ENCODE results near the gene CHST1.

CHST1 gene

GRCh38 chr11:45625611-45626010 lies 39.8 kb downstream of the CHST1 start:
- TF ChIP-seq CTCF (IDR thresholded peaks at IDR 0.05; ENCODE audit: borderline replicate concordance, control extremely low read depth, extremely low read depth, insufficient read depth, missing control alignments), result no peak
- in situ Hi-C loops (cut with MboI; ENCODE audit: low sequenced_read_pairs, unreplicated experiment), result no loop called here
- DNase-seq (ENCODE audit: low spot score), result no peak

- no peak for DNase-seq (ENCODE audit: low spot score)
- no peak for TF ChIP-seq CTCF (IDR thresholded peaks at IDR 0.05; ENCODE audit: borderline replicate concordance, control extremely low read depth, extremely low read depth, insufficient read depth, missing control alignments)
- in situ Hi-C loops (cut with MboI; ENCODE audit: low sequenced_read_pairs, unreplicated experiment), result no loop called here
Observed at GRCh38 chr11:45624095-45624494, 41.3 kb downstream of the CHST1 start.

- in situ Hi-C loops (cut with MboI; ENCODE audit: low sequenced_read_pairs, unreplicated experiment), result no loop called here
- no peak for TF ChIP-seq CTCF (IDR thresholded peaks at IDR 0.05; ENCODE audit: borderline replicate concordance, control extremely low read depth, extremely low read depth, insufficient read depth, missing control alignments)
- no peak for DNase-seq (ENCODE audit: low spot score)
Observed at GRCh38 chr11:45622861-45623260, 42.6 kb downstream of the CHST1 start.

- in situ Hi-C loops (cut with MboI; ENCODE audit: low sequenced_read_pairs, unreplicated experiment), result no loop called here
- DNase-seq (ENCODE audit: low spot score), result no peak
- TF ChIP-seq CTCF (IDR thresholded peaks at IDR 0.05; ENCODE audit: borderline replicate concordance, control extremely low read depth, extremely low read depth, insufficient read depth, missing control alignments), result no peak
Observed at GRCh38 chr11:45622283-45622682, 43.1 kb downstream of the CHST1 start.

GRCh38 chr11:45621588-45621987 lies 43.8 kb downstream of the CHST1 start:
- in situ Hi-C loops (cut with MboI; ENCODE audit: low sequenced_read_pairs, unreplicated experiment), result no loop called here
- TF ChIP-seq CTCF (IDR thresholded peaks at IDR 0.05; ENCODE audit: borderline replicate concordance, control extremely low read depth, extremely low read depth, insufficient read depth, missing control alignments), result no peak
- no peak for DNase-seq (ENCODE audit: low spot score)

GRCh38 chr11:45620243-45620642 lies 45.2 kb downstream of the CHST1 start:
- TF ChIP-seq CTCF (IDR thresholded peaks at IDR 0.05; ENCODE audit: borderline replicate concordance, control extremely low read depth, extremely low read depth, insufficient read depth, missing control alignments), result no peak
- in situ Hi-C loops (cut with MboI; ENCODE audit: low sequenced_read_pairs, unreplicated experiment), result no loop called here
- no peak for DNase-seq (ENCODE audit: low spot score)

GRCh38 chr11:45618897-45619296 lies 46.5 kb downstream of the CHST1 start:
- DNase-seq (ENCODE audit: low spot score), result no peak
- TF ChIP-seq CTCF (IDR thresholded peaks at IDR 0.05; ENCODE audit: borderline replicate concordance, control extremely low read depth, extremely low read depth, insufficient read depth, missing control alignments), result no peak
- in situ Hi-C loops (cut with MboI; ENCODE audit: low sequenced_read_pairs, unreplicated experiment), result no loop called here
